LNCAP (cell line): ENCODE measurements around the gene SCLT1.

Experiments used
- CTCF ChIP-seq: fragments of 450-650 bp; IDR thresholded peaks from 2 replicates; pipeline ENCODE4 v1.5.1; 2017; ENCODE audit warnings: mild to moderate bottlenecking

Gene SCLT1

GRCh38 chr4:128859887-128860677 lies 233.3 kb downstream of the SCLT1 start:
- no peak for TF ChIP-seq CTCF

- no peak for TF ChIP-seq CTCF
Observed at GRCh38 chr4:128858879-128859671, 234.3 kb downstream of the SCLT1 start.

GRCh38 chr4:128856246-128856645 lies 237.1 kb downstream of the SCLT1 start:
- no peak for TF ChIP-seq CTCF

- TF ChIP-seq CTCF: no peak
Observed at GRCh38 chr4:128855621-128856020, 237.7 kb downstream of the SCLT1 start.

- no peak for TF ChIP-seq CTCF
Observed at GRCh38 chr4:128854433-128854832, 238.9 kb downstream of the SCLT1 start.

GRCh38 chr4:128853741-128854140 lies 239.6 kb downstream of the SCLT1 start:
- TF ChIP-seq CTCF: no peak

- no peak for TF ChIP-seq CTCF
Observed at GRCh38 chr4:128850252-128850651, 243.1 kb downstream of the SCLT1 start.
